Inflammatory macrophage treated with lipopolysaccharide for 4 hours (primary cell): ENCODE measurements around the gene RIPOR2.

Source experiments
- DNase-seq: peaks from one replicate; pipeline ENCODE4 v3.0.0-alpha.2; 2020

RIPOR2 gene

DNA sequence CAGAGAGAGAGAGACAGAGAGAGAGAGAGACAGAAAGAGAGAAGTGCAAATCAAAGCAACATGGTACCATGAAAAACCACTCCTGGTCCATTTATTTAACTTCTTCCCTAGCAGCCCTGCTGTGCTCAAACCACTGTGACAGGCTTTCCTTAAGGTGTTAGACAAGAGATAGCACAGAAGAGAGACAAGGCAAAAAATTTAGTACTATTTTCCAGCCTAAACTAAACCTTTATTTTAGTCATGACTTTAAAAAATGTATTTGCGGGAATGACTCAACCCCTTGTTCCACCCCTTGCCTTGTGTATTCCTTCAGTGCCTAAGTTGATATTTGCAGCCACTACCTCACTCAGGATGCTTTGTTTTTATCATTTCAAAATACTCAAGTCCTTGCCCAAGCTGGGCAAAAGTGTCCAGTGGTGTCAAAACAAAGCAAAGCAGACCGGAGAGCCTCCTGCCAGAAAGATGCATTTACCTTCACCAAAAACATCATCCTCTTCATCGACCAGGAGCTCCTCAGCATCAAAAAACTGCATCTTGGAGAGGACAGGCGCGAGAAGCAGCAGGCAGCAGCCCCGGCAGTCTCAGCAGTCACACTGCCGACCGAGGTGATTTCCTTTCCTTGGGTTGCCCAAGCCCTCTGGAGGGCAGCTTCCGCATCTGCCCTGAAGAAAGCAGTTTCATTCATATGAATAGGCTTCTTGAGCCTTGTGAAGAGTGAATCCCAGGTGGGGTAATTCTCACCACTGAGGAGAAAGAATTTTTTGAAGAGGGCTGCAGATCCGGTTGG lies at the start of gene RIPOR2:
Gene RIPOR2, minus strand, starts transcription at position 595 of the 787 bp plus-strand sequence. Its CDS starts 62 bp downstream, at position 533.
- DNase-seq = peak; percentile 91

DNA sequence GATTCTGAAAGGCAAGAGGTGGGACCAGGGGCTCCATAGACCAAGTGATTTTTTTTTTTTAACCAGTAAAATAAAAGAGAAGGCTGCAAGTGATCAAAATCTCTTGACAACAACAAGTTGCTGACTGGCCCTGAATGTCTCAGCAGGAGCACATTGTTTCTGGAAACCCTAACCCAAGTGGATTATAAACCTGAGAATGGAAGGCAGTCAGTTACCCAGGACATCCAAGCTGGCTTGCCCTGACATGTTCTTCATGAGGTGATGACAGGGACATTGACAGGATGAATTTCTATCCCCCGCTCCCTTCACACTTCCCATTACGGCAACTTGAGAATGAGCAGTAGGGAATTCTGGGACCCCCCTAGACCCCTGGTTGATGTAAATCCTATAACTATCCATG lies 49.6 kb upstream of the RIPOR2 start:
- no peak for DNase-seq

- no peak for DNase-seq
These were observed 46.5 kb upstream of the RIPOR2 start for GRCh38 chr6:24982231-24982630.

GRCh38 chr6:24981386-24981760 lies 45.6 kb upstream of the RIPOR2 start:
- DNase-seq = no peak

GRCh38 chr6:24980507-24981385 lies 45.0 kb upstream of the RIPOR2 start:
- DNase-seq = no peak

DNA sequence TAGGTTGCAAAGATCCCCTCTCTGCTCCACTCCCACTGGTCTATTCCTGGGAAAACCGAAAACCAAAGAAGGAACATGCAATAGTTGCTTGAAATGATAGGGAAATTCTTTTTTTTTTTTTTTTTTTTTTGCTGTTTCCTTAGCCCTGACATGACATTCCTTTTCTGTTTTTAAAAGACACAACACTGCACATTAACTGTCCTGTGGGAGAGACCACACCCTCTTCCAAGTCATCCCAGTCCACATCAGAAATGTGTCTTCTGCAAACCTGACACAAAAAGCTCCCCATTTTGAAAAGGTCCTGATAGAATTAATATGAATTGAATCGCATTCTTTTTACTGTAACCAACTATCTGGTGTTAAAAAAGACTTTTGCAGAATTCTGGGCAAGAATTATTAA lies 43.4 kb upstream of the RIPOR2 start:
- DNase-seq = no peak

DNA sequence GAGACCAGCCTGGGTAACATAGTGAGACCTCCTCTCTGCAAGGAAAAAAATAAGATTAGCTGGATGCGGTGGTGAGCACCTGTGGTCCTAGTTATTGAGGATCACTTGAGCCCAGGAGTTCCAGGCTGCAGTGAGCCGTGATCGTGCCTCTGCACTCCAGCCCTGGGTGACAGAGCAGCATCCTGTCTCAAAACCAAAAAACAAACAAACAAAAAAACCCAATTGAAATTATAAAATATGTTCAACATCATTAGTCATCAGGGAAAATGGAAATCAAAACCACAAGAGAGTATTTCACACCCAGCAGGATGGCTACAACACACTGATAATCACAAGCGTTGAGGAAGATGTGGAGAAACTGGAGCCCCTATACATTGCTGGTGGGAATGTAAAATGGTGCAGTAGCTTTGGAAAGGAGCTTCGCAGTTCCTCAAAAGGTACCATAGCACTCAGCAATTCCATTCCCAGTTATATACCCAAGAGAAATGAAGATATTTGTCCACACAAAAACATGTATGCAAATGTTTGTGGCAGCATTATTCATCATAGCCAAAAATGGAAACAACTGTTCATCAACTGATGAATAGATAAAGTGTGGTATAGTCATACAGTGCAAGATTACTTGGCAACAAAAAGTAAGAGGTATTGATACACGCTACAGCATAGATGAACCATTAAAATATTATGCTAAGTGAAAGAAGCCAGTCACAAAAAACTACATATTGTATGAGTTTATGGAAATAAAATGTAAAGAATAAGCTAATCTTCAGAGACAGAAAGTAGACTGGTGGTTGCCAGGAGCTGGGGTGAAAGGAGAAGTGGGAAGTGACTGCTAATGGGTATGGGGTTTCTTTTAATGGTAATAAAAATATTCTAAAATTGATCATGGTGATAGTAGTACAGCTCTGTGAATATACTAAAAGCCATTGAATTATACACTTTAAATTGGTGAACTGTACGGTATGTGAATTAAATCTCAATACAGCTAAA lies 38.7 kb upstream of the RIPOR2 start:
- peak; percentile 62 for DNase-seq

GRCh38 chr6:24972311-24972958 lies 36.7 kb upstream of the RIPOR2 start:
- no peak for DNase-seq

GRCh38 chr6:24971067-24971466 lies 35.3 kb upstream of the RIPOR2 start:
- no peak for DNase-seq

DNA sequence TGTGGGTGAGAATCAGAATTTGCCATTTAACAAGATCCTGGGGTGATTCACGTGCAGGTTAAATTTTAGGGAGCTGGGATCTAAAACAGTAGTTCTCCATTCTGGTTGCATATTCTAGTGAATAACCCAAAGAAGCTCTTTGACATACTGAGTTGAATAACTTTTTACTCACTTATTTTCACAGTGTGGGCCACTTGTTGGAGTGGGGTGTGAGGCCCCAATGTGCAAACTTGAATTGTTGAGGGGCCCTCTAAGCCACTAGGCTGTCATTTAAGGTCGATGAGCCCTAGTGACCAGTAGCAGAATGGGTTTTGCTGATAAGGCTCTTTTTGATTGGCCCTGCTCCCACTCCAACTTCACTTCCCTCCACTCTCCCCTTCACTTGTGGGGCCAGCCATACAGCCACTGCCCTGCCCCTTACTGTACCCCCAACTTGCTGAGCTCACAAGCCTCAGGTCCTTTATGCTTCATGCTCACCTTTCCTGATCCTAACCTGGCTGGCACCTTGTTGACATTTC lies 33.6 kb upstream of the RIPOR2 start:
- no peak for DNase-seq

DNA sequence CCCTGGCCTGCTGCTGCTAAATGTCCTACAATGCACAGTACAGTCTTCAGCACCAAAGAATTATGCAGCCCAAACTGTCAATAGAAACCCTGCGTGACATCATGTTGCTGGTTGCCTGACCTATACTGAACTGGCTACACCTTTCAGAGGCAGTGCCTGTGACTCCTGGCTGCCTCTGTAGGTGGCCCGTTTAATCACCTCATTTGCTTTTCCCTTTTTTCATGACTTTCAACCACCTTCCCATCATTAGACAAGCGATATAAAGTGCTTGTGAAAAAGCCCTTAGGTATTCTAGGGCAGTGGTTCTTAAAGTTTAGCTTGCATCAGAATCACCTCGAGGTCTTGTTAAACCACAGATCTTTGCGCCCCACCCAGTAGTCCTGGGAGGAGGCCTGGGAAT lies 33.0 kb upstream of the RIPOR2 start:
- DNase-seq = no peak

DNA sequence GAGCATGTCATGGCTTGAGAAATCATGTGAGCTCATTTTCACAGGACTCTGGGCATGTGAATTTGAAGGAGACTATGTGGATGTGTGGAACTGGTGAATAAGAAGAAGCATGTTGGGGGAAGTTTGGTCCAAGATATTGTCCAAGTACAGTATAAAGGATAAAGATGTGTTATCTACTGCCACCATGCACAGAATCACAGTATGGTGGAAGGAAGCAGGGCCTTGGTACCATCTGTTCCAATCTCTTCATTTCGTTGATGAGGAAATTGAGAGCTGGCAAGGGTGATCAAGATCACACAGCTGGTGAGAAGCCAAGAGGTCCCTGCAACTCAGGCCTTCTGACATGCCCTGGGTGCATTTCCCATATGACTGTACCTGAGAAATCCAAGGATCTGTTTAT lies 31.5 kb upstream of the RIPOR2 start:
- peak; percentile 12 for DNase-seq

DNA sequence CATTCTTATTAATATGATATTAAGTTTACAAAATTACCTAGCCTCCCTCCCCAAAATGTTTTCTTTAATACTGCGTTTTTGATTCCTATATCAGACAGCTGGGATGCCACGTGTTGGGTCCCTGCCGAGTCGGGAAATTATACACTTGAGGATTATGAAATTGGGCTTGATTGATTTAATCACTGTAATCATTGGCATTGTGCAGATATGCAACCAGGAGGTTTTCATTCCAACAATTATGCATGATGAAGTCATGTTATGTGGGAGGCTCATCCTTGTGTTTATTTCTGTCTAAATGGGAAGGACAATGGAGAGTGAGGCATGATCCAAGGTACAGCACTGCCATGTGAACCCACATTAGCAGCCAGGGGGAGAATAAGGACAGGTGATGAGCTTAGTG lies 30.6 kb upstream of the RIPOR2 start:
- DNase-seq = no peak

GRCh38 chr6:24963887-24964570 lies 28.3 kb upstream of the RIPOR2 start:
- no peak for DNase-seq

GRCh38 chr6:24963339-24963738 lies 27.6 kb upstream of the RIPOR2 start:
- DNase-seq = no peak

- DNase-seq = no peak
These were observed 26.1 kb upstream of the RIPOR2 start for GRCh38 chr6:24961852-24962251.

GRCh38 chr6:24960991-24961475 lies 25.3 kb upstream of the RIPOR2 start:
- no peak for DNase-seq

GRCh38 chr6:24959319-24959718 lies 23.6 kb upstream of the RIPOR2 start:
- peak; percentile 10 for DNase-seq

DNA sequence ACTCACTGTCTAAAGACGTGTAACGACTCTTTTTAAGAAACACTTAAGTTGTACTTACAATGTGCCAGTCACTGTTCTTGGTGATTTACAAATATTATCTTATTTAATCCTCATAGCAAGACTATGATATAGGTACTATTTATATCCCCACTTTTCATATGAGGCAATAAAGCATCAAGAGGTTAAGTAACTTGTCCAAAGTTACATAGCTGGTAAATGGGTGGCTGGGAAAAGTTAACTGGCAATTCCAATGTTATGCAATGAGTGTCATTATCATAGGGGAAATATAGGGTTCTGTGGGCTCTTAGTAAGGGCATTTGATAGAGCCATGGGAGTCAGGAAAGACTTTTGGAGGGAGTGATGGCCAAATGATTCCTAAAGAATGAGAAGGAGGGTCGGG lies 21.4 kb upstream of the RIPOR2 start:
- peak; percentile 94 for DNase-seq

DNA sequence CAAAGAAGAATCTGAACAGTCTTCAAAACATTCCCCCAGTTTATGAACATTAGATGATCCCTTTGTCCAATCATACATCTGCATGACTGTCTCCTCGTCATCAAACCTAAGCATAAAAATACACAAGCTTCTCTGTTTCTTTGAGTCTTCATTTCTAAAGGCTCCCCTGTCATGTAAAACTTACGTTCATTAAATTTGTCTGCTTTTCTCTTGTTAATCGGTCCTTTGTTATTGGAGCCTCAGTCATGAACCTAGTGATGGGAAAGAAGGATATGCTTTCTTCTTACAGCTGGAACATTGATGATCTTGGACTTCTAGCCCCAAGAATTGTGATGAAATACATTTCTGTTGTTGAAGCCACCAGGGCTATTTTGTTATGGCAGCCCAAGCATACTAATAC lies 18.0 kb upstream of the RIPOR2 start:
- DNase-seq = no peak

GRCh38 chr6:24951811-24952299 lies 16.1 kb upstream of the RIPOR2 start:
- peak; percentile 94 for DNase-seq
